DND-41 (cell line): ENCODE measurements around the gene IL15.

Source experiments
- ATAC-seq: fragments of 200-7000 bp; cut with Tn5 transposase; 3 replicates; pipeline ENCODE4 v1.9.1; 2021; ENCODE audit warnings: low read depth; ENCODE audit not compliant: insufficient read depth
- DNase-seq: peaks from one replicate; pipeline ENCODE4 v3.0.0-alpha.2; 2020
- H2AFZ ChIP-seq: 2 replicates; pipeline ENCODE4 v1.6.0; 2012; ENCODE audit warnings: low read depth, low read length
- H3K27ac ChIP-seq: 2 replicates; pipeline ENCODE4 v1.5.1; 2012; ENCODE audit warnings: low read length, inconsistent platforms
- H3K27me3 ChIP-seq: fragments of 200-600 bp; sonication (generic); 2 replicates; pipeline ENCODE4 v1.6.0; 2012; ENCODE audit warnings: low read length, mild to moderate bottlenecking, inconsistent platforms; ENCODE audit not compliant: insufficient read depth, poor library complexity
- H3K36me3 ChIP-seq: 2 replicates; pipeline ENCODE4 v1.5.1; 2012; ENCODE audit warnings: low read length, inconsistent platforms; ENCODE audit not compliant: insufficient read depth
- H3K4me1 ChIP-seq: 2 replicates; pipeline ENCODE4 v1.5.1; 2012; ENCODE audit warnings: mild to moderate bottlenecking, low read length; ENCODE audit not compliant: insufficient read depth
- H3K4me2 ChIP-seq: 2 replicates; pipeline ENCODE4 v1.6.0; 2012; ENCODE audit warnings: mild to moderate bottlenecking, moderate library complexity, low read length, inconsistent platforms; ENCODE audit not compliant: insufficient read depth
- H3K4me3 ChIP-seq, 2 experiments: fragments of 200-600 bp in 1 of 2; shearing (Covaris generic) in 1 of 2; 2 replicates each; pipeline ENCODE4 v1.5.1; 2012 to 2016; ENCODE audit warnings: inconsistent platforms in 2 of 2, low read length in 2 of 2, mild to moderate bottlenecking in 2 of 2, low read depth in 1 of 2, moderate library complexity in 1 of 2
- H3K79me2 ChIP-seq: 2 replicates; pipeline ENCODE4 v1.6.0; 2012; ENCODE audit warnings: low read length, inconsistent platforms; ENCODE audit not compliant: insufficient read depth
- H3K9ac ChIP-seq: 2 replicates; pipeline ENCODE4 v1.6.0; 2012; ENCODE audit warnings: low read depth, mild to moderate bottlenecking, inconsistent platforms, low read length, moderate library complexity
- H3K9me3 ChIP-seq: 2 replicates; pipeline ENCODE4 v1.5.1; 2012; ENCODE audit warnings: low read length, moderate library complexity, mild to moderate bottlenecking, inconsistent platforms; ENCODE audit not compliant: insufficient read depth, severe bottlenecking
- H4K20me1 ChIP-seq: 2 replicates; pipeline ENCODE4 v1.6.0; 2012; ENCODE audit warnings: low read length; ENCODE audit not compliant: insufficient read depth
- CTCF ChIP-seq: IDR thresholded peaks from 2 replicates; pipeline ENCODE4 v1.5.1; 2012; ENCODE audit warnings: borderline replicate concordance, low read length, moderate library complexity, mild to moderate bottlenecking; ENCODE audit not compliant: poor library complexity, severe bottlenecking; ENCODE audit errors: extremely low read depth
- EZH2 ChIP-seq: IDR thresholded peaks from 3 replicates; pipeline ENCODE4 v1.6.1; 2012; ENCODE audit warnings: borderline replicate concordance, low read depth, mild to moderate bottlenecking, moderate library complexity, low read length, inconsistent platforms; ENCODE audit not compliant: severe bottlenecking

The IL15 gene

GRCh38 chr4:141676087-141676670 is 39.8 kb downstream of the IL15 start:
- H2AFZ ChIP-seq = no peak overlapping the region
- H3K4me3 ChIP-seq = no peak overlapping the region
- H3K9ac ChIP-seq = no peak overlapping the region
- H3K9me3 ChIP-seq = no peaks in the 10 kb centered on the region
- DNase-seq (no peak), ATAC-seq (no peak)
- no peaks in the 10 kb centered on the region for H4K20me1 ChIP-seq
- no peaks in the 10 kb centered on the region for H3K27me3 ChIP-seq
- no peaks in the 10 kb centered on the region for H3K4me1 ChIP-seq
- H3K4me2 ChIP-seq = no peak overlapping the region
- H3K27ac ChIP-seq = no peak overlapping the region
- H3K79me2 ChIP-seq = no peaks in the 10 kb centered on the region
- TF ChIP-seq CTCF = no peak
- TF ChIP-seq EZH2 = no peak
- no peaks in the 10 kb centered on the region for H3K36me3 ChIP-seq

GRCh38 chr4:141680060-141680459 is 43.7 kb downstream of the IL15 start:
- DNase-seq (no peak), ATAC-seq (no peak)
- Histone ChIP-seq H3K27me3 (no peaks in the 10 kb centered on the region), H3K4me1 (no peaks in the 10 kb centered on the region), H3K27ac (no peak overlapping the region), H3K9ac (no peak overlapping the region), H3K9me3 (no peaks in the 10 kb centered on the region), H4K20me1 (no peaks in the 10 kb centered on the region), H3K4me3 (no peak overlapping the region), H3K36me3 (no peaks in the 10 kb centered on the region), H2AFZ (no peak overlapping the region), H3K4me2 (no peak overlapping the region), H3K79me2 (no peaks in the 10 kb centered on the region)
- TF ChIP-seq CTCF (no peak), EZH2 (no peak)

- no peaks in the 10 kb centered on the region for H3K36me3 ChIP-seq
- no peak for DNase-seq
- H3K27me3 ChIP-seq = no peaks in the 10 kb centered on the region
- H3K4me3 ChIP-seq = no peak overlapping the region
- no peak for ATAC-seq
- H4K20me1 ChIP-seq = no peaks in the 10 kb centered on the region
- no peaks in the 10 kb centered on the region for H3K4me1 ChIP-seq
- no peaks in the 10 kb centered on the region for H3K9me3 ChIP-seq
- no peak overlapping the region for H3K27ac ChIP-seq
- TF ChIP-seq CTCF = no peak
- TF ChIP-seq EZH2 = no peak
- no peak overlapping the region for H3K4me2 ChIP-seq
- H3K9ac ChIP-seq = no peak overlapping the region
- no peak overlapping the region for H2AFZ ChIP-seq
- H3K79me2 ChIP-seq = no peaks in the 10 kb centered on the region
Measured at GRCh38 chr4:141684785-141685184, 48.4 kb downstream of the IL15 start.
